Memory B cell (primary cell): ENCODE results near the gene SMARCA4.
"Not testable (repeated sequence)": the region's sequence is repeated elsewhere in the genome, so short reads cannot be mapped to it uniquely, and the experiment has no call there.

Source experiments
- ATAC-seq: fragments of 150-1000 bp; cut with Tn5 transposase; 2 replicates; pipeline ENCODE4 v1.10.0; 2021; ENCODE audit warnings: low read depth, mild to moderate bottlenecking, moderate library complexity
- DNase-seq, 2 donors: peaks; one replicate each; pipeline ENCODE4 v3.0.0; 2022; ENCODE audit warnings: low spot score in 2 of 2
- H3K27ac Mint-ChIP-seq: one replicate; pipeline ENCODE4 v1.8.0; 2022; ENCODE audit warnings: mild to moderate bottlenecking, moderate library complexity, mixed read lengths
- H3K27me3 Mint-ChIP-seq: one replicate; pipeline ENCODE4 v1.8.0; 2022; ENCODE audit warnings: mixed read lengths
- H3K36me3 Mint-ChIP-seq: one replicate; pipeline ENCODE4 v1.8.0; 2022; ENCODE audit warnings: mild to moderate bottlenecking, mixed read lengths
- H3K4me1 Mint-ChIP-seq: one replicate; pipeline ENCODE4 v1.8.0; 2022; ENCODE audit warnings: mixed read lengths
- H3K4me3 Mint-ChIP-seq: one replicate; pipeline ENCODE4 v1.8.0; 2022; ENCODE audit warnings: mild to moderate bottlenecking, moderate library complexity, mixed read lengths
- H3K9me3 Mint-ChIP-seq: one replicate; pipeline ENCODE4 v1.8.0; 2022; ENCODE audit warnings: mixed read lengths

The SMARCA4 gene

DNA sequence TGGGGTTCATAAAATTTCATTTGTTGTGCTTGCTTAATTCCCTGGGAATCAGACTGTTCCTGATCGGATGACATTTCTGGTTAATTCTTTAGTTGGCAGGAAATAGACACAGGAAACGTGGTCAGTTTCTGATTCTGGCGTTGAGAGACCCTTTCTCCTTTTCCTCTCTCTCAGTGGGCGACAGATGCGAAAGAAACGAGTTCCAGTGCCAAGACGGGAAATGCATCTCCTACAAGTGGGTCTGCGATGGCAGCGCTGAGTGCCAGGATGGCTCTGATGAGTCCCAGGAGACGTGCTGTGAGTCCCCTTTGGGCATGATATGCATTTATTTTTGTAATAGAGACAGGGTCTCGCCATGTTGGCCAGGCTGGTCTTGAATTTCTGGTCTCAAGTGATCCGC is 139.2 kb downstream of the SMARCA4 start:
- Mint-ChIP-seq H3K36me3 (no peaks in the 10 kb centered on the region), H3K9me3 (peaks cover 4% of the 10 kb centered on the region), H3K27ac (no peak overlapping the region), H3K4me1 (peaks cover 9% of the 10 kb centered on the region), H3K4me3 (no peak overlapping the region), H3K27me3 (peaks cover 5% of the 10 kb centered on the region)
- no peak for ATAC-seq
- no peak for DNase-seq

DNA sequence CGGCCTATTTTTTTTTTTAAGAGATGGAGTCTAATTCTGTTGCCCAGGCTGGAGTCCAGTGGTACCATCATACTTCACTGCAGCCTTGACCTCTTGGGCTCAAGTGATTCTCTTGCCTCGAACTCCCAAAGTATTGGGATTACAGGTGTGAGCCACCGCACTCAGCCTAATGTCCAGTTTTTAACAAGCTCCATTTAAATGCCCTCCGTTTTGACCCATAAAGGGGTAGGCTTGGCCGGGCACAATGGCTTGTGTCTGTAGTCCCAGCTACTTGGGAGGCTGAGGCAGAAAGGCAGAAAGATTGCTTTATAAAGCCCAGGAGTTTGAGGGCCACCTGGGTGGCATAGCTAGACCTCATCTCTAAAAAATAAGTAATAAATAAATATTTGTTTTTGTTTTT is 140.2 kb downstream of the SMARCA4 start:
- no peak overlapping the region for H3K27ac Mint-ChIP-seq
- ATAC-seq = no peak
- no peak for DNase-seq
- H3K4me1 Mint-ChIP-seq = peaks cover 5% of the 10 kb centered on the region
- H3K9me3 Mint-ChIP-seq = peaks cover 4% of the 10 kb centered on the region
- peaks cover 3% of the 10 kb centered on the region for H3K27me3 Mint-ChIP-seq
- no peak overlapping the region for H3K4me3 Mint-ChIP-seq
- no peaks in the 10 kb centered on the region for H3K36me3 Mint-ChIP-seq

GRCh38 chr19:11102944-11103343 is 142.1 kb downstream of the SMARCA4 start:
- no peak overlapping the region for H3K27ac Mint-ChIP-seq
- H3K4me1 Mint-ChIP-seq = no peaks in the 10 kb centered on the region
- DNase-seq (no peak), ATAC-seq (no peak)
- peaks cover 4% of the 10 kb centered on the region for H3K9me3 Mint-ChIP-seq
- no peaks in the 10 kb centered on the region for H3K36me3 Mint-ChIP-seq
- H3K27me3 Mint-ChIP-seq = peaks cover 2% of the 10 kb centered on the region
- H3K4me3 Mint-ChIP-seq = no peak overlapping the region

- not testable (repeated sequence) for DNase-seq, H3K27ac Mint-ChIP-seq, H3K9me3 Mint-ChIP-seq, H3K36me3 Mint-ChIP-seq, H3K4me3 Mint-ChIP-seq, H3K4me1 Mint-ChIP-seq, H3K27me3 Mint-ChIP-seq, ATAC-seq
Measured at GRCh38 chr19:11103667-11104066, 142.8 kb downstream of the SMARCA4 start.

DNA sequence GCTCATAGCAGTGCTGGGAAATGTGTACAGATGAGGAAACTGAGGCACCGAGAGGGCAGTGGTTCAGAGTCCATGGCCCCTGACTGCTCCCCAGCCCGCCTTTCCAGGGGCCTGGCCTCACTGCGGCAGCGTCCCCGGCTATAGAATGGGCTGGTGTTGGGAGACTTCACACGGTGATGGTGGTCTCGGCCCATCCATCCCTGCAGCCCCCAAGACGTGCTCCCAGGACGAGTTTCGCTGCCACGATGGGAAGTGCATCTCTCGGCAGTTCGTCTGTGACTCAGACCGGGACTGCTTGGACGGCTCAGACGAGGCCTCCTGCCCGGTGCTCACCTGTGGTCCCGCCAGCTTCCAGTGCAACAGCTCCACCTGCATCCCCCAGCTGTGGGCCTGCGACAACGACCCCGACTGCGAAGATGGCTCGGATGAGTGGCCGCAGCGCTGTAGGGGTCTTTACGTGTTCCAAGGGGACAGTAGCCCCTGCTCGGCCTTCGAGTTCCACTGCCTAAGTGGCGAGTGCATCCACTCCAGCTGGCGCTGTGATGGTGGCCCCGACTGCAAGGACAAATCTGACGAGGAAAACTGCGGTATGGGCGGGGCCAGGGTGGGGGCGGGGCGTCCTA is 144.3 kb downstream of the SMARCA4 start:
- Mint-ChIP-seq H3K9me3 (peaks cover under 1% of the 10 kb centered on the region), H3K27me3 (peaks cover under 1% of the 10 kb centered on the region), H3K36me3 (no peaks in the 10 kb centered on the region), H3K4me3 (no peak overlapping the region), H3K4me1 (no peaks in the 10 kb centered on the region), H3K27ac (no peak overlapping the region)
- no peak for DNase-seq
- no peak for ATAC-seq

DNA sequence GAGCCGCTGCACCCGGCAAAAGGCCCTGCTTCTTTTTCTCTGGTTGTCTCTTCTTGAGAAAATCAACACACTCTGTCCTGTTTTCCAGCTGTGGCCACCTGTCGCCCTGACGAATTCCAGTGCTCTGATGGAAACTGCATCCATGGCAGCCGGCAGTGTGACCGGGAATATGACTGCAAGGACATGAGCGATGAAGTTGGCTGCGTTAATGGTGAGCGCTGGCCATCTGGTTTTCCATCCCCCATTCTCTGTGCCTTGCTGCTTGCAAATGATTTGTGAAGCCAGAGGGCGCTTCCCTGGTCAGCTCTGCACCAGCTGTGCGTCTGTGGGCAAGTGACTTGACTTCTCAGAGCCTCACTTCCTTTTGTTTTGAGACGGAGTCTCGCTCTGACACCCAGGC is 145.6 kb downstream of the SMARCA4 start:
- ATAC-seq = no peak
- Mint-ChIP-seq H3K9me3 (no peaks in the 10 kb centered on the region), H3K4me1 (no peaks in the 10 kb centered on the region), H3K36me3 (no peaks in the 10 kb centered on the region), H3K27me3 (no peaks in the 10 kb centered on the region), H3K27ac (no peak overlapping the region), H3K4me3 (no peak overlapping the region)
- DNase-seq = no peak

DNA sequence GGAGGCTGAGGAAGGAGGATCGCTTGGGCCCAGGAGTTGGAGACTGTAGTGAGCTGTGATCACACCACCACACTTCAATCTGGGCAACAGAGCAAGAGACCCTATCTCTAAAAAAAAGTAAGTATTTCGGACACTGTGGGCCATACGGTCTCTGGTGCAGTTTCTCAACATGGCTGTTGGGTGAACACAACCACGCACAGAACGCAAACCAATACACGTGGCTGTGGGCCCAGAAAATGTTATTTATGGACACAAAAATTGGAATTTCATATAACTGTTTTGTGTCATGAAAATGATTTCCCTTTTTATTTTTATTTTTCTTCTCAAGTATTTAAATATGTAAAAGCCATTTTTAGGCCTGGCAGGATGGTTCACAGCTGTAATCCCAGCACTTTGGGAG is 147.9 kb downstream of the SMARCA4 start:
- ATAC-seq (no peak), DNase-seq (no peak)
- no peaks in the 10 kb centered on the region for H3K9me3 Mint-ChIP-seq
- no peak overlapping the region for H3K27ac Mint-ChIP-seq
- no peaks in the 10 kb centered on the region for H3K4me1 Mint-ChIP-seq
- H3K36me3 Mint-ChIP-seq = no peaks in the 10 kb centered on the region
- no peaks in the 10 kb centered on the region for H3K27me3 Mint-ChIP-seq
- H3K4me3 Mint-ChIP-seq = no peak overlapping the region

DNA sequence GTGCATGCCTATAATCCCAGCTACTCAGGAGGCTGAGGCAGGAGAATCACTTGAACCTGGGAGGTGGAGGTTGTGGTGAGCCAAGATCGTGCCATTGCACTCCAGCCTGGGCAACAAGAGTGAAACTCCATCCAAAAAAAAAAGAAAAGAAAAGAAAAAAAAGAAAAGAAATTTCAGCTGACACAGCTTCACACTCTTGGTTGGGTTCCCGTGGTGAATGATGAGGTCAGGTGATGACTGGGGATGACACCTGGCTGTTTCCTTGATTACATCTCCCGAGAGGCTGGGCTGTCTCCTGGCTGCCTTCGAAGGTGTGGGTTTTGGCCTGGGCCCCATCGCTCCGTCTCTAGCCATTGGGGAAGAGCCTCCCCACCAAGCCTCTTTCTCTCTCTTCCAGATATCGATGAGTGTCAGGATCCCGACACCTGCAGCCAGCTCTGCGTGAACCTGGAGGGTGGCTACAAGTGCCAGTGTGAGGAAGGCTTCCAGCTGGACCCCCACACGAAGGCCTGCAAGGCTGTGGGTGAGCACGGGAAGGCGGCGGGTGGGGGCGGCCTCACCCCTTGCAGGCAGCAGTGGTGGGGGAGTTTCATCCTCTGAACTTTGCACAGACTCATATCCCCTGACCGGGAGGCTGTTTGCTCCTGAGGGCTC is 150.4 kb downstream of the SMARCA4 start:
- H3K36me3 Mint-ChIP-seq = no peaks in the 10 kb centered on the region
- H3K4me1 Mint-ChIP-seq = no peaks in the 10 kb centered on the region
- H3K4me3 Mint-ChIP-seq = no peak overlapping the region
- ATAC-seq (no peak), DNase-seq (no peak)
- H3K27me3 Mint-ChIP-seq = no peaks in the 10 kb centered on the region
- no peaks in the 10 kb centered on the region for H3K9me3 Mint-ChIP-seq
- no peak overlapping the region for H3K27ac Mint-ChIP-seq

DNA sequence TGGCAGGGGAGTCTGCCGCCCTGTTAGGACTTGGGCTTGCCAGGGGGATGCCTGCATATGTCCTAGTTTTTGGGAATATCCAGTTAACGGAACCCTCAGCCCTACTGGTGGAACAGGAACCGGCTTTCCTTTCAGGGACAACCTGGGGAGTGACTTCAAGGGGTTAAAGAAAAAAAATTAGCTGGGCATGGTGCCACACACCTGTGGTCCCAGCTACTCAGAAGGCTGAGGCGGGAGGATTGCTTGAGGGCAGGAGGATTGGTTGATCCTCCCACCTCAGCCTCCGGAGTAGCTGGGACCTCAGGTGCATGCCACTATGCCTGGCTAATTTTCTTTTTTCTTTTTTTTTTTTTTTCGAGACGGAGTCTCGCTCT is 150.9 kb downstream of the SMARCA4 start:
- Mint-ChIP-seq H3K4me3 (no peak overlapping the region), H3K27me3 (no peaks in the 10 kb centered on the region), H3K9me3 (no peaks in the 10 kb centered on the region), H3K36me3 (no peaks in the 10 kb centered on the region), H3K4me1 (no peaks in the 10 kb centered on the region), H3K27ac (no peak overlapping the region)
- ATAC-seq = no peak
- DNase-seq = no peak
